Endothelial cell of umbilical vein (primary cell): ENCODE results near the gene NT5C3A. TPM values are rescaled to one million over a fixed set of nuclear protein-coding genes. Genes with fewer than 3 reads are reported as not detected.
"Not testable (repeated sequence)": the region's sequence is repeated elsewhere in the genome, so short reads cannot be mapped to it uniquely, and the experiment has no call there.

Source experiments
- BruUV-seq: library from RNA; stranded (reverse); fragments of 400-500 nt; replicated peaks from 2 replicates; lab custom pipeline; 2021; lab: Mats Ljungman, UMichigan
- CTCF ChIA-PET: fragments of 300-600, 350-600 bp; sonication (Branson Sonifier 250); formaldehyde crosslinking; loops from one replicate; lab custom pipeline; 2021; ENCODE audit warnings: antibody characterized with exemption, inconsistent platforms; lab: Charles Lee
- POLR2A ChIA-PET: fragments of 300-600, 350-600 bp; sonication (Branson Sonifier 250); formaldehyde crosslinking; loops from one replicate; lab custom pipeline; 2021; ENCODE audit warnings: antibody characterized with exemption, inconsistent platforms; lab: Charles Lee
- DNase-seq: peaks from one replicate; pipeline ENCODE4 v3.0.0-alpha.2; 2011; ENCODE audit warnings: low read depth, low spot score
- FAIRE-seq: peaks from 2 replicates; lab custom pipeline; 2011; peaks lifted over from hg19 to GRCh38; lab: Jason Lieb, UNC
- H2AFZ ChIP-seq: 2 replicates; pipeline ENCODE4 v1.6.0; 2012; ENCODE audit warnings: low read depth, low read length, control low read depth, inconsistent platforms
- H3K27ac ChIP-seq: 2 replicates; pipeline ENCODE4 v1.5.1; 2011; ENCODE audit warnings: low read depth, mild to moderate bottlenecking, control low read depth, low read length, moderate library complexity; ENCODE audit not compliant: insufficient read depth
- H3K27me3 ChIP-seq, 2 experiments: 2 replicates each; pipeline versions ENCODE4 v1.6.0 to v1.6.1; 2011; ENCODE audit warnings: low read length in 2 of 2, mixed read lengths in 1 of 2; ENCODE audit not compliant: control insufficient read depth in 2 of 2, insufficient read depth in 2 of 2
- H3K36me3 ChIP-seq, 2 experiments: 2 replicates in 1 of 2; 3 replicates in 1 of 2; pipeline ENCODE4 v1.5.1; 2011; ENCODE audit warnings: low read length in 2 of 2, mild to moderate bottlenecking in 1 of 2, moderate library complexity in 1 of 2; ENCODE audit not compliant: control insufficient read depth in 2 of 2, insufficient read depth in 2 of 2; ENCODE audit errors: extremely low read depth in 1 of 2
- H3K4me1 ChIP-seq: 3 replicates; pipeline ENCODE4 v1.5.1; 2011; ENCODE audit warnings: mild to moderate bottlenecking, low read length; ENCODE audit not compliant: control insufficient read depth, insufficient read depth; ENCODE audit errors: extremely low read depth
- H3K4me2 ChIP-seq: 2 replicates; pipeline ENCODE4 v1.6.1; 2011; ENCODE audit warnings: low read length, control low read depth, mixed read lengths; ENCODE audit not compliant: insufficient read depth
- H3K4me3 ChIP-seq, 3 experiments: fragments of 200-600 bp in 1 of 3; sonication (generic), shearing (Covaris generic) in 1 of 3; replicated peaks in 1 of 3; 2 replicates each; pipeline ENCODE4 v1.5.1; 2011 to 2016; ENCODE audit warnings: control low read depth in 3 of 3, low read length in 3 of 3, mild to moderate bottlenecking in 2 of 3, inconsistent platforms in 1 of 3, low read depth in 1 of 3, moderate library complexity in 1 of 3; ENCODE audit not compliant: insufficient read depth in 1 of 3
- H3K79me2 ChIP-seq: 2 replicates; pipeline ENCODE4 v1.6.0; 2012; ENCODE audit warnings: low read length, inconsistent platforms; ENCODE audit not compliant: control insufficient read depth, insufficient read depth
- H3K9ac ChIP-seq: replicated peaks from 2 replicates; pipeline ENCODE3; 2011; ENCODE audit warnings: low read length, control low read depth; ENCODE audit not compliant: insufficient read depth; ENCODE audit errors: extremely low read depth
- H3K9me1 ChIP-seq: replicated peaks from 3 replicates; pipeline ENCODE4 v1.6.0; 2011; ENCODE audit warnings: mild to moderate bottlenecking, low read length; ENCODE audit not compliant: control insufficient read depth, insufficient read depth; ENCODE audit errors: extremely low read depth
- H3K9me3 ChIP-seq: replicated peaks from 2 replicates; pipeline ENCODE4 v1.5.1; 2012; ENCODE audit warnings: low read length, inconsistent platforms; ENCODE audit not compliant: control insufficient read depth, insufficient read depth
- H4K20me1 ChIP-seq: replicated peaks from 2 replicates; pipeline ENCODE3; 2011; ENCODE audit warnings: mild to moderate bottlenecking, low read length; ENCODE audit not compliant: control insufficient read depth, insufficient read depth; ENCODE audit errors: extremely low read depth
- dilution Hi-C: fragments of 300-500 bp; cut with MboI; formaldehyde crosslinking; loops from one replicate; pipeline ENCODE4 v1.15.0; 2019; ENCODE audit warnings: low sequenced_read_pairs; ENCODE audit not compliant: extremely low pct_ligation_motif_present
- intact Hi-C: fragments of 100-400 bp; cut with micrococcal nuclease; formaldehyde crosslinking; loops from one replicate; pipeline ENCODE4 v1.10.0; 2022
- polyA plus RNA-seq, 4 experiments: library from polyadenylated mRNA; depleted of rRNA in 3 of 4; stranded (reverse) in 3 of 4; unstranded in 1 of 4; fragments of >200 nt; gene quantifications; 2 replicates each; pipeline versions ENCODE4 v1.2.1 to v1.2.3, GENCODE V29; 2011 to 2012; ENCODE audit warnings: missing spikeins in 1 of 4
- total RNA-seq: library from RNA; stranded (reverse); gene quantifications from 2 replicates; pipeline ENCODE4 v1.2.3, GENCODE V29; 2021

Gene NT5C3A
- total and polyA plus RNA-seq, 2 donors (not counting 3 experiments of a cell fraction or from before 2014, with no cell fraction given): 7.1 to 22.6 TPM

GRCh38 chr7:32979902-32980301, 82.7 kb downstream of the NT5C3A start:
- DNase-seq, H3K4me1 ChIP-seq, H3K79me2 ChIP-seq, H3K4me2 ChIP-seq, H3K27me3 ChIP-seq, H3K27ac ChIP-seq, H2AFZ ChIP-seq, H3K9me1 ChIP-seq, H3K36me3 ChIP-seq, H3K9ac ChIP-seq, BruUV-seq, H3K9me3 ChIP-seq, CTCF ChIA-PET, intact Hi-C loops, dilution Hi-C loops, POLR2A ChIA-PET, FAIRE-seq, H3K4me3 ChIP-seq, H4K20me1 ChIP-seq: not testable (repeated sequence)

GRCh38 chr7:32979246-32979645, 83.3 kb downstream of the NT5C3A start:
- H3K79me2 ChIP-seq, H3K9me3 ChIP-seq, H3K9me1 ChIP-seq, POLR2A ChIA-PET, H3K27ac ChIP-seq, BruUV-seq, FAIRE-seq, CTCF ChIA-PET, H3K4me2 ChIP-seq, H3K36me3 ChIP-seq, intact Hi-C loops, H2AFZ ChIP-seq, H3K4me3 ChIP-seq, H3K4me1 ChIP-seq, H3K9ac ChIP-seq, dilution Hi-C loops, H3K27me3 ChIP-seq, H4K20me1 ChIP-seq, DNase-seq: not testable (repeated sequence)

- H3K9me3 ChIP-seq, DNase-seq, FAIRE-seq, CTCF ChIA-PET, H2AFZ ChIP-seq, BruUV-seq, H3K9ac ChIP-seq, H3K27ac ChIP-seq, H3K36me3 ChIP-seq, intact Hi-C loops, H4K20me1 ChIP-seq, H3K4me2 ChIP-seq, H3K4me1 ChIP-seq, H3K27me3 ChIP-seq, H3K79me2 ChIP-seq, H3K9me1 ChIP-seq, dilution Hi-C loops, H3K4me3 ChIP-seq, POLR2A ChIA-PET: not testable (repeated sequence)
These were observed 85.4 kb downstream of the NT5C3A start for GRCh38 chr7:32977159-32977558.

- dilution Hi-C loops, H3K27ac ChIP-seq, H3K9ac ChIP-seq, H3K4me1 ChIP-seq, H3K36me3 ChIP-seq, H3K4me3 ChIP-seq, H3K9me1 ChIP-seq, H3K9me3 ChIP-seq, FAIRE-seq, BruUV-seq, DNase-seq, H3K27me3 ChIP-seq, H3K4me2 ChIP-seq, H2AFZ ChIP-seq, intact Hi-C loops, POLR2A ChIA-PET, H3K79me2 ChIP-seq, H4K20me1 ChIP-seq: not testable (repeated sequence)
- CTCF ChIA-PET: interaction anchor here (0.6 kb wide), 1 partner anchor 105 kb away, joined by 3 read pairs; no protein-coding TSS in a partner anchor
These were observed 90.6 kb downstream of the NT5C3A start for GRCh38 chr7:32971967-32972366.
